Hepatocyte (in vitro differentiated cells): ENCODE measurements around the gene VPS41. TPM values are rescaled to one million over a fixed set of nuclear protein-coding genes. Genes with fewer than 3 reads are reported as not detected.

Source experiments
- DNase-seq: peaks from one replicate; pipeline ENCODE4 v3.0.0-alpha.2; 2016; ENCODE audit warnings: low spot score
- H2AFZ ChIP-seq: fragments of 200-600 bp; sonication (generic); 2 replicates; pipeline ENCODE4 v1.6.0; 2016; ENCODE audit warnings: antibody characterized with exemption, mild to moderate bottlenecking
- H3K27ac ChIP-seq: fragments of 200-600 bp; sonication (generic); 2 replicates; pipeline ENCODE4 v1.5.1; 2016; ENCODE audit warnings: mild to moderate bottlenecking
- H3K27me3 ChIP-seq: fragments of 200-600 bp; sonication (generic); 2 replicates; pipeline ENCODE4 v1.6.1; 2016
- H3K36me3 ChIP-seq: fragments of 200-600 bp; sonication (generic); replicated peaks from 2 replicates; pipeline ENCODE4 v1.5.1; 2016; ENCODE audit warnings: low read depth; ENCODE audit not compliant: insufficient read depth
- H3K4me1 ChIP-seq: fragments of 200-600 bp; sonication (generic); 2 replicates; pipeline ENCODE4 v1.5.1; 2016; ENCODE audit warnings: mild to moderate bottlenecking, moderate library complexity; ENCODE audit not compliant: insufficient read depth
- H3K4me2 ChIP-seq: fragments of 200-600 bp; sonication (generic); 2 replicates; pipeline ENCODE4 v1.6.0; 2016
- H3K4me3 ChIP-seq: fragments of 200-600 bp; sonication (generic); 2 replicates; pipeline ENCODE4 v1.5.1; 2016; ENCODE audit warnings: mild to moderate bottlenecking
- H3K79me2 ChIP-seq: fragments of 200-600 bp; sonication (generic); 2 replicates; pipeline ENCODE4 v1.6.0; 2017; ENCODE audit warnings: mild to moderate bottlenecking
- H3K9me2 ChIP-seq: fragments of 200-600 bp; sonication (generic); replicated peaks from 2 replicates; pipeline ENCODE4 v1.6.0; 2017; ENCODE audit warnings: mild to moderate bottlenecking; ENCODE audit not compliant: insufficient read depth
- H3K9me3 ChIP-seq: fragments of 200-600 bp; sonication (generic); 2 replicates; pipeline ENCODE4 v1.5.1; 2016; ENCODE audit warnings: low read depth, mild to moderate bottlenecking
- H4K20me1 ChIP-seq: fragments of 200-600 bp; sonication (generic); 2 replicates; pipeline ENCODE4 v1.6.0; 2016; ENCODE audit warnings: mild to moderate bottlenecking; ENCODE audit not compliant: insufficient read depth, poor library complexity, severe bottlenecking
- EZH2 ChIP-seq: fragments of 200-600 bp; sonication (generic); IDR thresholded peaks from 2 replicates; pipeline ENCODE4 v1.6.1; 2016; ENCODE audit warnings: antibody characterized with exemption, mild to moderate bottlenecking, borderline replicate concordance
- EZH2phosphoT487 ChIP-seq: fragments of 200-600 bp; sonication (generic); IDR thresholded peaks from one replicate; pipeline ENCODE4 v1.6.1; 2018; ENCODE audit warnings: antibody characterized with exemption, mild to moderate bottlenecking, low read depth, moderate library complexity; ENCODE audit not compliant: unreplicated experiment, severe bottlenecking
- WGBS: methylation state at CpG from one replicate; pipeline ENCODE4 v1.1.6; 2016; ENCODE audit warnings: low lambda C conversion rate; ENCODE audit errors: missing lambda C conversion rate; 5-methylcytosine and 5-hydroxymethylcytosine counted together
- polyA plus RNA-seq: library from polyadenylated mRNA; unstranded; fragments of >200 nt; fragmentation: Nextera tagmentation; extraction: Ambion mirVana; gene quantifications from 2 replicates; pipeline ENCODE4 v1.2.1, GENCODE V29; 2016
- total RNA-seq: library from RNA; depleted of rRNA; stranded (reverse); fragments of >200 nt; gene quantifications from 2 replicates; pipeline ENCODE4 v1.2.3, GENCODE V29; 2014
- TF ChIP-seq, protein P1 (sequence below): fragments of 200-600 bp; sonication (generic); IDR thresholded peaks from 2 replicates; pipeline ENCODE4 v1.5.1; 2016; ENCODE audit warnings: antibody characterized with exemption, mild to moderate bottlenecking; ENCODE audit not compliant: poor library complexity

Gene VPS41
- total and polyA plus RNA-seq, 2 experiments from 2014 or later: 40.1 to 70.9 TPM

DNA sequence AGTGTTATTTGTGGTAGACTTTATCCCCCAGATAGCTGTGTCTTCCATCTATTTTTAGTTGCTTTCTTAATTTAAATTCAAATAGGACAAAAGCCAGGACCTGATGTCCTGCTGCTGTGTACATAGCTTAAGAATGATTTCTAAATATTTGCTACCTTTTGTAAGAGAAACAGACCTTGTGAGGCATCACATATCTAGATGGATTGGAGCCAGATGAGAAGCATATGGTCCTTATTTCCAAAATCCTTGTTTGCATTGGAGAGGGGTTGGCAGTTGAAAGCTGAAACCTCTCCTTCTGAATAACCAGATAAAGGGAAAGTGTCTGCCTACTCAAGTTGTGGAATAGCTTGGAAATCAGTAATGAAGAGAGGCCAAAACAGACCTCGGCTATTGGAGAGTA is 227.1 kb downstream of the VPS41 start:
- no peaks in the 10 kb centered on the region for H3K27me3 ChIP-seq
- no peaks in the 10 kb centered on the region for H4K20me1 ChIP-seq
- H3K79me2 ChIP-seq: no peaks in the 10 kb centered on the region
- H3K4me1 ChIP-seq: no peaks in the 10 kb centered on the region
- H3K4me3 ChIP-seq: no peak overlapping the region
- no peak overlapping the region for H3K27ac ChIP-seq
- TF ChIP-seq, protein P1, sequence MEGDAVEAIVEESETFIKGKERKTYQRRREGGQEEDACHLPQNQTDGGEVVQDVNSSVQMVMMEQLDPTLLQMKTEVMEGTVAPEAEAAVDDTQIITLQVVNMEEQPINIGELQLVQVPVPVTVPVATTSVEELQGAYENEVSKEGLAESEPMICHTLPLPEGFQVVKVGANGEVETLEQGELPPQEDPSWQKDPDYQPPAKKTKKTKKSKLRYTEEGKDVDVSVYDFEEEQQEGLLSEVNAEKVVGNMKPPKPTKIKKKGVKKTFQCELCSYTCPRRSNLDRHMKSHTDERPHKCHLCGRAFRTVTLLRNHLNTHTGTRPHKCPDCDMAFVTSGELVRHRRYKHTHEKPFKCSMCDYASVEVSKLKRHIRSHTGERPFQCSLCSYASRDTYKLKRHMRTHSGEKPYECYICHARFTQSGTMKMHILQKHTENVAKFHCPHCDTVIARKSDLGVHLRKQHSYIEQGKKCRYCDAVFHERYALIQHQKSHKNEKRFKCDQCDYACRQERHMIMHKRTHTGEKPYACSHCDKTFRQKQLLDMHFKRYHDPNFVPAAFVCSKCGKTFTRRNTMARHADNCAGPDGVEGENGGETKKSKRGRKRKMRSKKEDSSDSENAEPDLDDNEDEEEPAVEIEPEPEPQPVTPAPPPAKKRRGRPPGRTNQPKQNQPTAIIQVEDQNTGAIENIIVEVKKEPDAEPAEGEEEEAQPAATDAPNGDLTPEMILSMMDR: no peak
- TF ChIP-seq EZH2 (no peak), EZH2phosphoT487 (no peak)
- no peak overlapping the region for H3K4me2 ChIP-seq
- H3K9me3 ChIP-seq: no peaks in the 10 kb centered on the region
- H3K36me3 ChIP-seq: no peaks in the 10 kb centered on the region
- no peak overlapping the region for H2AFZ ChIP-seq
- H3K9me2 ChIP-seq: no peaks in the 10 kb centered on the region
- 67% methylated on average over 1 of the region's 1 CpG for WGBS
- no peak for DNase-seq

DNA sequence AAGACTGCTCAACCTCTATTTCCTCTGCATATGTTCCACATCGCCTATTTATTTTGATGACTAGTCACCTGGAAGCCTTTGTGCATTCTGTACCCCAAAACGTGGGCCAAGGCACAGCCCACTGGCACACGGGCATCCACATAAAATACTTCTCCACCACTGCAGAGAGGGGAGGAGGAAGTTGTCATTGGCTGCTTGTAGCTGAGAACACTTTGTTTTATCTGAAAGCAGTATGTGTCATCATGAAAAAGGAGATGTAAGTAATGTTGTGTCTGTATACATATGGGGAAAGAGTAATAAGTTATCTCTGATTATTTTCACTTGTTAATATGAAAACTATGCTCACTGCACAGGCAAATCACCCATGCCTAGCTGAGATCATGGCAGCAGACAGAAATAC is 229.6 kb downstream of the VPS41 start:
- H3K36me3 ChIP-seq: no peaks in the 10 kb centered on the region
- H3K4me2 ChIP-seq: no peak overlapping the region
- TF ChIP-seq EZH2phosphoT487 (no peak), EZH2 (no peak)
- TF ChIP-seq, protein P1: no peak
- H3K4me1 ChIP-seq: no peaks in the 10 kb centered on the region
- no peak for DNase-seq
- H3K9me2 ChIP-seq: no peaks in the 10 kb centered on the region
- 76% methylated on average over 3 of the region's 3 CpGs for WGBS
- no peaks in the 10 kb centered on the region for H4K20me1 ChIP-seq
- H3K4me3 ChIP-seq: no peak overlapping the region
- H2AFZ ChIP-seq: no peak overlapping the region
- no peak overlapping the region for H3K27ac ChIP-seq
- H3K27me3 ChIP-seq: no peaks in the 10 kb centered on the region
- no peaks in the 10 kb centered on the region for H3K9me3 ChIP-seq
- no peaks in the 10 kb centered on the region for H3K79me2 ChIP-seq

DNA sequence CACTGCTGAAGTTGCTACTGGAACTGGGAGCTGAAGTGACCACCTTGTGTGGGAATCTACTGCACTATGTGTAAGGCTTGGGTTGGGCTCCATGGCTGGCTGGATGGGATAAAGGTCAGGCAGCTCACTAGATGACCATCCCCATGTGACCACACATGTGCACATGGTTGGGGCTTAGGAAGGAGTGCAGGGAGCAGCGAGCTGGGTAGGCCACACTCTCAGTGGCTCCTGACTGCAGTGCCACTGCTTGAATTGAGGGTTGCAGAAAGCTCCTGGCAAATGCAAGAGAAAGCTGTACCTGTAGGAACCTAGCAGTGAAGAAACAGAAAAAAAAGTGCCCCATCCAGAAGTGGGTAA is 230.3 kb downstream of the VPS41 start:
- H3K4me1 ChIP-seq: no peaks in the 10 kb centered on the region
- WGBS: 86% methylated on average over 1 of the region's 1 CpG

More for the DNA sequence above, 230.3 kb downstream of the VPS41 start:
- Histone ChIP-seq H3K9me3 (no peaks in the 10 kb centered on the region), H3K4me2 (no peak overlapping the region), H3K27me3 (no peaks in the 10 kb centered on the region), H3K79me2 (no peaks in the 10 kb centered on the region), H4K20me1 (no peaks in the 10 kb centered on the region), H3K4me3 (no peak overlapping the region), H3K36me3 (no peaks in the 10 kb centered on the region), H2AFZ (no peak overlapping the region), H3K27ac (no peak overlapping the region), H3K9me2 (no peaks in the 10 kb centered on the region)
- no peak for TF ChIP-seq EZH2phosphoT487
- TF ChIP-seq EZH2: no peak
- TF ChIP-seq, protein P1: no peak
- no peak for DNase-seq
